GM19043 (cell line): ENCODE data around the gene SMARCA1.

Source experiments
- ATAC-seq: cut with Tn5 transposase; IDR thresholded peaks from one replicate; pipeline ENCODE4 v1.9.1; 2021; ENCODE audit warnings: low read depth; ENCODE audit not compliant: unreplicated experiment

SMARCA1 gene

GRCh38 chrX:129480889-129481288 lies 42.4 kb downstream of the SMARCA1 start:
- no peak for ATAC-seq

- ATAC-seq: no peak
Observed at GRCh38 chrX:129478516-129478915, 44.8 kb downstream of the SMARCA1 start.

GRCh38 chrX:129472116-129472515 lies 51.2 kb downstream of the SMARCA1 start:
- no peak for ATAC-seq

- no peak for ATAC-seq
Observed at GRCh38 chrX:129462707-129463106, 60.6 kb downstream of the SMARCA1 start.

- no peak for ATAC-seq
Observed at GRCh38 chrX:129461801-129462456, 61.4 kb downstream of the SMARCA1 start.

GRCh38 chrX:129452523-129452922 lies 70.8 kb downstream of the SMARCA1 start:
- ATAC-seq: no peak

GRCh38 chrX:129450123-129450522 lies 73.2 kb downstream of the SMARCA1 start:
- ATAC-seq: no peak

GRCh38 chrX:129449148-129449547 lies 74.1 kb downstream of the SMARCA1 start:
- no peak for ATAC-seq

- no peak for ATAC-seq
Observed at GRCh38 chrX:129445436-129445835, 77.9 kb downstream of the SMARCA1 start.

GRCh38 chrX:129433945-129434344 lies 89.3 kb downstream of the SMARCA1 start:
- ATAC-seq: no peak

GRCh38 chrX:129433461-129433860 lies 89.8 kb downstream of the SMARCA1 start:
- no peak for ATAC-seq

- ATAC-seq: no peak
Observed at GRCh38 chrX:129427267-129427666, 96.0 kb downstream of the SMARCA1 start.

GRCh38 chrX:129423191-129423590 lies 100.1 kb downstream of the SMARCA1 start:
- no peak for ATAC-seq

- ATAC-seq: no peak
Observed at GRCh38 chrX:129404670-129405008, 118.7 kb downstream of the SMARCA1 start.

- no peak for ATAC-seq
Observed at GRCh38 chrX:129403974-129404669, 119.2 kb downstream of the SMARCA1 start.
